ENCODE data around the gene EIF5B. TPM values are rescaled to one million over a fixed set of nuclear protein-coding genes. Genes with fewer than 3 reads are reported as not detected.

The EIF5B gene
- total and polyA plus RNA-seq, 4 donors, result 22.9 to 36.2 (median 31.7) TPM

- TF ChIP-seq CTCF (IDR thresholded peaks at IDR 0.05; ENCODE audit: control extremely low read depth, extremely low read depth), result no peak
- Histone ChIP-seq H3K4me3 (no peak overlapping the region), H3K9ac (ENCODE audit: insufficient read depth in 1 of 2, low read length in 2 of 2) (no peak overlapping the region), H3K9me3 (ENCODE audit: control insufficient read depth in 4 of 4, insufficient read depth in 3 of 4, low read length in 3 of 4) (no peaks in the 10 kb centered on the region), H3K27ac (ENCODE audit: low read depth in 1 of 2, low read length in 1 of 2) (no peak overlapping the region), H3K27me3 (ENCODE audit: control insufficient read depth in 3 of 3, insufficient read depth in 3 of 3, low read length in 2 of 3) (no peaks in the 10 kb centered on the region), H3K36me3 (ENCODE audit: control insufficient read depth in 4 of 4, insufficient read depth in 4 of 4, low read length in 4 of 4) (peaks cover 25 to 33% (median 29%) of the 10 kb centered on the region in 4 donors), H3K4me1 (ENCODE audit: control insufficient read depth in 5 of 5, insufficient read depth in 5 of 5, low read length in 5 of 5) (no peaks in the 10 kb centered on the region)
- ATAC-seq (ENCODE audit: insufficient read depth, low FRiP score), result no peak
- 95 to 97% methylated on average over 5 of the region's 5 CpGs for WGBS, 2 donors
- DNase-seq, result no peak
Measured at GRCh38 chr2:99325384-99325783, 11.8 kb upstream of the EIF5B start.

- H3K27ac ChIP-seq (ENCODE audit: low read depth in 1 of 2, low read length in 1 of 2), result peak within 1 kb of the TSS; percentile 92 to 98
- no peaks in the 10 kb centered on the region for H3K9me3 ChIP-seq (ENCODE audit: control insufficient read depth in 4 of 4, insufficient read depth in 3 of 4, low read length in 3 of 4)
- peak; percentile 90 for ATAC-seq (ENCODE audit: insufficient read depth, low FRiP score)
- no peaks in the 10 kb centered on the region for H3K27me3 ChIP-seq (ENCODE audit: control insufficient read depth in 3 of 3, insufficient read depth in 3 of 3, low read length in 2 of 3)
- peaks cover 2 to 22% (median 5%) of the 10 kb centered on the region in 5 donors for H3K4me1 ChIP-seq (ENCODE audit: control insufficient read depth in 5 of 5, insufficient read depth in 5 of 5, low read length in 5 of 5)
- peak; percentile 99 to 100 (median 100) for DNase-seq
- H3K4me3 ChIP-seq, result peak within 1 kb of the TSS; percentile 71
- peaks cover 0 to 8% (median 6%) of the 10 kb centered on the region in 4 donors for H3K36me3 ChIP-seq (ENCODE audit: control insufficient read depth in 4 of 4, insufficient read depth in 4 of 4, low read length in 4 of 4)
- WGBS, 2 donors, result 0% methylated on average over 60 of the region's 60 CpGs
- peak within 1 kb of the TSS; percentile 57 to 92 for H3K9ac ChIP-seq (ENCODE audit: insufficient read depth in 1 of 2, low read length in 2 of 2)
- no peak for TF ChIP-seq CTCF (IDR thresholded peaks at IDR 0.05; ENCODE audit: control extremely low read depth, extremely low read depth)
Measured at GRCh38 chr2:99335911-99336803, 1.0 kb upstream of the EIF5B start, which contains the start of gene TXNDC9. Gene TXNDC9, minus strand, starts transcription at chr2:99336333. Its CDS starts 3,123 bp downstream, at chr2:99333210.

- WGBS, 2 donors, result 0 to 2% methylated on average over 8 of the region's 8 CpGs
- no peak for DNase-seq
- peak overlapping the region; percentile 68 for H3K4me3 ChIP-seq
- peak overlapping the region; percentile 20 to 92 for H3K9ac ChIP-seq (ENCODE audit: insufficient read depth in 1 of 2, low read length in 2 of 2)
- H3K36me3 ChIP-seq (ENCODE audit: control insufficient read depth in 4 of 4, insufficient read depth in 4 of 4, low read length in 4 of 4), result peaks cover 0 to 4% (median 3%) of the 10 kb centered on the region in 4 donors
- H3K9me3 ChIP-seq (ENCODE audit: control insufficient read depth in 4 of 4, insufficient read depth in 3 of 4, low read length in 3 of 4), result no peaks in the 10 kb centered on the region
- no peak for ATAC-seq (ENCODE audit: insufficient read depth, low FRiP score)
- peaks cover 2 to 22% (median 5%) of the 10 kb centered on the region in 5 donors for H3K4me1 ChIP-seq (ENCODE audit: control insufficient read depth in 5 of 5, insufficient read depth in 5 of 5, low read length in 5 of 5)
- no peaks in the 10 kb centered on the region for H3K27me3 ChIP-seq (ENCODE audit: control insufficient read depth in 3 of 3, insufficient read depth in 3 of 3, low read length in 2 of 3)
- H3K27ac ChIP-seq (ENCODE audit: low read depth in 1 of 2, low read length in 1 of 2), result peak overlapping the region; percentile 92 to 98
- no peak for TF ChIP-seq CTCF (IDR thresholded peaks at IDR 0.05; ENCODE audit: control extremely low read depth, extremely low read depth)
Measured at GRCh38 chr2:99336804-99337112, 431 bp upstream of the EIF5B start.
